A549 (cell line): Measurements from ENCODE around the gene NDUFAF3. TPM values are rescaled to one million over a fixed set of nuclear protein-coding genes. Genes with fewer than 3 reads are reported as not detected.
A peak's percentile ranks its signal among the peaks of the same experiment; 100 is the strongest.

Experiments used
- ATAC-seq, 2 experiments: fragments of 200-7000 bp in 1 of 2; fragments of >200 bp in 1 of 2; cut with Nextera tagmentation in 1 of 2; cut with Tn5 transposase in 1 of 2; 3 replicates each; pipeline versions ENCODE4 v1.8.0 to v1.9.1; 2018 to 2020; ENCODE audit warnings: mild to moderate bottlenecking in 1 of 2, moderate library complexity in 1 of 2
- CTCF ChIA-PET: fragments of 300-600 bp; sonication (Branson Sonifier 250); formaldehyde crosslinking; extraction: SDS; loops from one replicate; lab custom pipeline; 2021; ENCODE audit warnings: antibody characterized with exemption, inconsistent platforms; lab: Yijun Ruan, JAX
- POLR2A ChIA-PET: fragments of 350-600 bp; formaldehyde crosslinking; extraction: SDS; loops from one replicate; lab custom pipeline; 2021; ENCODE audit warnings: antibody characterized with exemption, inconsistent platforms; lab: Yijun Ruan, JAX
- DNase-seq, 2 experiments: peaks; one replicate each; pipeline versions ENCODE4 v3.0.0 to v3.0.0-alpha.2; 2011 to 2016; ENCODE audit warnings: low read depth in 1 of 2, low spot score in 1 of 2
- FAIRE-seq: peaks from 2 replicates; lab custom pipeline; 2011; peaks lifted over from hg19 to GRCh38; lab: Jason Lieb, UNC
- H3K27ac ChIP-seq, 2 experiments: fragments of >200 bp; sonication (Bioruptor Twin); formaldehyde crosslinking; 3 replicates each; pipeline ENCODE4 v1.5.1; 2016 to 2017
- H3K4me1 ChIP-seq: fragments of >200 bp; sonication (Bioruptor Twin); formaldehyde crosslinking; 3 replicates; pipeline ENCODE4 v1.6.1; 2016
- H3K4me2 ChIP-seq: fragments of >200 bp; sonication (Bioruptor Twin); formaldehyde crosslinking; 3 replicates; pipeline ENCODE4 v1.6.1; 2016
- H3K4me3 ChIP-seq: fragments of >200 bp; sonication (Bioruptor Twin); formaldehyde crosslinking; 3 replicates; pipeline ENCODE4 v1.5.1; 2016
- H3K9me3 ChIP-seq: fragments of >200 bp; sonication (Bioruptor Twin); formaldehyde crosslinking; 3 replicates; pipeline ENCODE4 v1.6.1; 2016
- BHLHE40 ChIP-seq: IDR thresholded peaks from 2 replicates; pipeline ENCODE4 v1.6.1; 2012; ENCODE audit warnings: low read depth, low read length, inconsistent platforms
- CBX2 ChIP-seq: fragments of 200-600 bp; sonication (generic); IDR thresholded peaks from 2 replicates; pipeline ENCODE4 v1.6.1; 2016; ENCODE audit warnings: low read depth, mild to moderate bottlenecking, borderline replicate concordance
- CBX8 ChIP-seq: fragments of 200-600 bp; sonication (generic); IDR thresholded peaks from 2 replicates; pipeline ENCODE4 v1.6.1; 2016
- CHD2 ChIP-seq: fragments of 150-350 bp; IDR thresholded peaks from 2 replicates; pipeline ENCODE4 v1.6.1; 2014; ENCODE audit warnings: low read length; ENCODE audit not compliant: partially characterized antibody
- EHMT2 ChIP-seq: fragments of 200-600 bp; sonication (generic); IDR thresholded peaks from 2 replicates; pipeline ENCODE4 v1.6.1; 2016; ENCODE audit warnings: antibody characterized with exemption, low read depth, mild to moderate bottlenecking, moderate library complexity
- EP300 ChIP-seq, 2 experiments: fragments of >200 bp; sonication (Bioruptor Twin); formaldehyde crosslinking; IDR thresholded peaks; 2 replicates in 1 of 2; 3 replicates in 1 of 2; pipeline ENCODE4 v1.6.1; 2016 to 2017
- HDAC2 ChIP-seq: fragments of 200-600 bp; sonication (generic); IDR thresholded peaks from 2 replicates; pipeline ENCODE4 v1.6.1; 2016
- HMGXB4 ChIP-seq: fragments of 250-450 bp; sonication (Bioruptor Pico); IDR thresholded peaks from 2 replicates; pipeline ENCODE4 v1.5.0; 2021; ENCODE audit warnings: mild to moderate bottlenecking, moderate library complexity, borderline replicate concordance
- HOXB5 ChIP-seq: fragments of 250-450 bp; sonication (Bioruptor Pico); IDR thresholded peaks from 2 replicates; pipeline ENCODE4 v1.5.0; 2020; ENCODE audit warnings: mild to moderate bottlenecking, moderate library complexity
- JUN ChIP-seq, 2 experiments: fragments of >200 bp; sonication (Bioruptor Twin); formaldehyde crosslinking; IDR thresholded peaks; 2 replicates in 1 of 2; 3 replicates in 1 of 2; pipeline ENCODE4 v1.6.1; 2016 to 2017
- JUNB ChIP-seq: fragments of >200 bp; sonication (Bioruptor Twin); formaldehyde crosslinking; IDR thresholded peaks from 2 replicates; pipeline ENCODE4 v1.6.1; 2016
- KDM1A ChIP-seq: fragments of 200-600 bp; sonication (generic); IDR thresholded peaks from 2 replicates; pipeline ENCODE4 v1.6.1; 2016; ENCODE audit warnings: low read depth, mild to moderate bottlenecking
- KDM5A ChIP-seq: fragments of 200-600 bp; sonication (generic); IDR thresholded peaks from 2 replicates; pipeline ENCODE4 v1.6.1; 2016; ENCODE audit warnings: antibody characterized with exemption, mild to moderate bottlenecking
- MYC ChIP-seq: IDR thresholded peaks from 2 replicates; pipeline ENCODE4 v1.6.1; 2012; ENCODE audit warnings: mild to moderate bottlenecking, inconsistent platforms, low read length, improper control_type of control experiment, borderline replicate concordance
- POLR2A ChIP-seq: IDR thresholded peaks from 2 replicates; pipeline ENCODE4 v1.6.1; 2012; ENCODE audit warnings: mild to moderate bottlenecking, low read length
- RAD21 ChIP-seq, 2 experiments: fragments of >200 bp in 1 of 2; sonication (Bioruptor Twin) in 1 of 2; formaldehyde crosslinking in 1 of 2; IDR thresholded peaks in 1 of 2; conservative IDR thresholded peaks in 1 of 2; 2 replicates in 1 of 2; 3 replicates in 1 of 2; pipeline ENCODE4 v1.6.1; 2012 to 2018; ENCODE audit warnings: inconsistent platforms in 1 of 2
- RARB ChIP-seq: fragments of 250-450 bp; sonication (Bioruptor Pico); IDR thresholded peaks from 2 replicates; pipeline ENCODE4 v1.8.0; 2021; ENCODE audit warnings: mild to moderate bottlenecking, moderate library complexity
- SMC3 ChIP-seq: fragments of >200 bp; sonication (Bioruptor Twin); formaldehyde crosslinking; IDR thresholded peaks from 3 replicates; pipeline ENCODE4 v1.6.1; 2018; ENCODE audit warnings: inconsistent platforms
- TP53 ChIP-seq: fragments of 250-450 bp; sonication (Bioruptor Pico); IDR thresholded peaks from 2 replicates; pipeline ENCODE4 v1.5.0; 2021; ENCODE audit warnings: mild to moderate bottlenecking, moderate library complexity
- USF2 ChIP-seq: fragments of 450-650 bp; IDR thresholded peaks from 2 replicates; pipeline ENCODE4 v1.6.1; 2014; ENCODE audit warnings: antibody characterized with exemption
- ZFP36 ChIP-seq: fragments of 450-650 bp; IDR thresholded peaks from 2 replicates; pipeline ENCODE4 v1.6.1; 2014; ENCODE audit warnings: borderline replicate concordance; ENCODE audit not compliant: partially characterized antibody
- WGBS: methylation state at CpG from one replicate; pipeline ENCODE4 v1.1.6; 2017; ENCODE audit errors: missing lambda C conversion rate; 5-methylcytosine and 5-hydroxymethylcytosine counted together
- polyA plus RNA-seq, 4 experiments: library from polyadenylated mRNA; depleted of rRNA in 3 of 4; stranded (reverse); fragments of >200 nt; fragmentation: RNase III in 1 of 4; extraction: RNeasy Plus Mini Kit Qiagen cat#74134 plus additional on column Dnase treatment in 1 of 4; gene quantifications; 2 replicates in 3 of 4; 3 replicates in 1 of 4; pipeline ENCODE4 v1.2.3, GENCODE V29; 2011 to 2017
- TF ChIP-seq, protein P1 (sequence below): fragments of >200 bp; sonication (Bioruptor Twin); formaldehyde crosslinking; IDR thresholded peaks from 2 replicates; pipeline ENCODE4 v1.6.1; 2016
- TF ChIP-seq, protein P2 (sequence below): IDR thresholded peaks from 2 replicates; pipeline ENCODE4 v1.6.1; 2012
- TF ChIP-seq, protein P3 (sequence below): IDR thresholded peaks from 2 replicates; pipeline ENCODE4 v1.6.1; 2012; ENCODE audit warnings: low read depth, borderline replicate concordance
- TF ChIP-seq, protein P4 (sequence below): fragments of >200 bp; sonication (Bioruptor Twin); formaldehyde crosslinking; IDR thresholded peaks from 3 replicates; pipeline ENCODE4 v1.5.1; 2016

Gene NDUFAF3
- polyA plus RNA-seq, 2 of the 4 experiments (the other 2 are of a cell fraction), result 44.3 to 71.4 TPM

DNA sequence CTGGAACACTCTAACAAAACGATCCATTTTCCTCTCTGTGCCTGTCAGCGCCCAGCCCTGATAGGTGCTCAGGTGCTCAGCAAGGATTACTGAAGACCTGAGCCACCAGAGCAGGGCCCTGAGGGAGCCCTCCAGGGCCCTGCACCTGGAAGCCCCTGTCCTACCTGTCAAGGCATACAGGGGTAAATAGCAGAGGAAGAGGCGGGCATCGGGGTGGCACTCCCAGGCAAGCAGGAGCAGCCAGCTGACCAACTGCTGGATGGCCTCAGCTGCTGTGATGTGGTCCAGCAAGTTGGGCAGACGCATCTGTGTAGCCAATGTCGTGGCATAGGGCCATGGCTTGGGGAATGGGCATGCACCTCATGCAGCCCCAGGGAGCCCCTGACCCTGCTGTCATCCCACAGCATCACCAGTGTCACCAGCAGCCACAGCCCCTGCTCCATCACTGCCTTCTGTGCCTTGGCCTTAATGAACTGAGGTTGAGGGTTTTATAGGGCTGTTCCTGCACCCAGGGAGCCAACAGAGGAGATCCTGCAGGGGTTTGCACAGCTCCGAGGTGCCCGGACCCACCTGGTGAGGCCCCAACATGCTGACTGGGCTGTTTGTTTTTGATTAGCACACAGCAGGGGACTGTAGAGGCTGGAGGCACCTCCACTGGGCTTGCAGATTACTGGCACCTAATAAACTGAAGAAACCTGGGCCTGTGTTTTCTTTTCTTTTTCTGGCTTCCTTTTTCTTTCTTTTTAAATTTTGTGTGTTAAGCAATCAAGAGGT, 22.6 kb upstream of the NDUFAF3 start:
- H3K27ac ChIP-seq, result no peak overlapping the region
- no peak overlapping the region for H3K4me3 ChIP-seq
- CTCF ChIA-PET, result interaction anchor here (16.7 to 30.1 kb wide), 2 partner anchors 8 to 13 kb away, joined by 385 read pairs; partner anchors contain the start of genes DALRD3, NDUFAF3, P4HTM and WDR6
- 92% methylated on average over 7 of the region's 8 CpGs for WGBS
- H3K4me1 ChIP-seq, result no peaks in the 10 kb centered on the region
- POLR2A ChIA-PET, result no interaction called here
- H3K4me2 ChIP-seq, result no peak overlapping the region
- H3K9me3 ChIP-seq, result no peaks in the 10 kb centered on the region
- DNase-seq, result no peak
- no peak for ATAC-seq
- TF ChIP-seq CHD2 (no peak), CBX2 (no peak), HMGXB4 (CRISPR knock-in tag) (no peak), TP53 (CRISPR knock-in tag) (no peak), EHMT2 (no peak), CBX8 (no peak), ZFP36 (no peak), SMC3 (no peak), KDM5A (no peak), RARB (no peak), JUNB (no peak), KDM1A (no peak), RAD21 (conservative IDR thresholded peaks at IDR 0.05 in 1 of 2, IDR thresholded peaks at IDR 0.05 in 1 of 2) (no peak), POLR2A (no peak)
- TF ChIP-seq, protein P1, sequence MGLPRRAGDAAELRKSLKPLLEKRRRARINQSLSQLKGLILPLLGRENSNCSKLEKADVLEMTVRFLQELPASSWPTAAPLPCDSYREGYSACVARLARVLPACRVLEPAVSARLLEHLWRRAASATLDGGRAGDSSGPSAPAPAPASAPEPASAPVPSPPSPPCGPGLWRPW, result no peak
- TF ChIP-seq, protein P2, sequence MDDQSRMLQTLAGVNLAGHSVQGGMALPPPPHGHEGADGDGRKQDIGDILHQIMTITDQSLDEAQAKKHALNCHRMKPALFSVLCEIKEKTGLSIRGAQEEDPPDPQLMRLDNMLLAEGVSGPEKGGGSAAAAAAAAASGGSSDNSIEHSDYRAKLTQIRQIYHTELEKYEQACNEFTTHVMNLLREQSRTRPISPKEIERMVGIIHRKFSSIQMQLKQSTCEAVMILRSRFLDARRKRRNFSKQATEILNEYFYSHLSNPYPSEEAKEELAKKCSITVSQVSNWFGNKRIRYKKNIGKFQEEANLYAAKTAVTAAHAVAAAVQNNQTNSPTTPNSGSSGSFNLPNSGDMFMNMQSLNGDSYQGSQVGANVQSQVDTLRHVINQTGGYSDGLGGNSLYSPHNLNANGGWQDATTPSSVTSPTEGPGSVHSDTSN, result no peak
- TF ChIP-seq, protein P3, sequence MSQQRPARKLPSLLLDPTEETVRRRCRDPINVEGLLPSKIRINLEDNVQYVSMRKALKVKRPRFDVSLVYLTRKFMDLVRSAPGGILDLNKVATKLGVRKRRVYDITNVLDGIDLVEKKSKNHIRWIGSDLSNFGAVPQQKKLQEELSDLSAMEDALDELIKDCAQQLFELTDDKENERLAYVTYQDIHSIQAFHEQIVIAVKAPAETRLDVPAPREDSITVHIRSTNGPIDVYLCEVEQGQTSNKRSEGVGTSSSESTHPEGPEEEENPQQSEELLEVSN, result no peak
- TF ChIP-seq, protein P4, sequence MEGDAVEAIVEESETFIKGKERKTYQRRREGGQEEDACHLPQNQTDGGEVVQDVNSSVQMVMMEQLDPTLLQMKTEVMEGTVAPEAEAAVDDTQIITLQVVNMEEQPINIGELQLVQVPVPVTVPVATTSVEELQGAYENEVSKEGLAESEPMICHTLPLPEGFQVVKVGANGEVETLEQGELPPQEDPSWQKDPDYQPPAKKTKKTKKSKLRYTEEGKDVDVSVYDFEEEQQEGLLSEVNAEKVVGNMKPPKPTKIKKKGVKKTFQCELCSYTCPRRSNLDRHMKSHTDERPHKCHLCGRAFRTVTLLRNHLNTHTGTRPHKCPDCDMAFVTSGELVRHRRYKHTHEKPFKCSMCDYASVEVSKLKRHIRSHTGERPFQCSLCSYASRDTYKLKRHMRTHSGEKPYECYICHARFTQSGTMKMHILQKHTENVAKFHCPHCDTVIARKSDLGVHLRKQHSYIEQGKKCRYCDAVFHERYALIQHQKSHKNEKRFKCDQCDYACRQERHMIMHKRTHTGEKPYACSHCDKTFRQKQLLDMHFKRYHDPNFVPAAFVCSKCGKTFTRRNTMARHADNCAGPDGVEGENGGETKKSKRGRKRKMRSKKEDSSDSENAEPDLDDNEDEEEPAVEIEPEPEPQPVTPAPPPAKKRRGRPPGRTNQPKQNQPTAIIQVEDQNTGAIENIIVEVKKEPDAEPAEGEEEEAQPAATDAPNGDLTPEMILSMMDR, result no peak
- FAIRE-seq, result no peak

- H3K9me3 ChIP-seq, result no peaks in the 10 kb centered on the region
- WGBS, result 92% methylated on average over 3 of the region's 6 CpGs
- no peak overlapping the region for H3K4me2 ChIP-seq
- H3K4me3 ChIP-seq, result no peak overlapping the region
- H3K27ac ChIP-seq, result peak overlapping the region in 1 of 2 experiments; percentile 52; a peak in 2 of 6 replicates
- POLR2A ChIA-PET, result interaction anchor here (1.0 kb wide), 1 partner anchor 12 kb away, joined by 3 read pairs; the partner anchor contains the start of gene P4HTM
- ATAC-seq (peak in 1 of 2 experiments; percentile 57; a peak in 3 of 6 replicates), FAIRE-seq (no peak)
- CTCF ChIA-PET, result interaction anchor here (1.6 to 30.1 kb wide), 2 partner anchors 10 to 13 kb away, joined by 3 to 385 read pairs; partner anchors contain the start of gene P4HTM
- TF ChIP-seq CBX8 (no peak), HDAC2 (no peak), BHLHE40 (no peak), JUN (IDR thresholded peaks at IDR 0.05) (no peak), USF2 (no peak), HOXB5 (CRISPR knock-in tag) (no peak), MYC (no peak), KDM1A (no peak), EP300 (IDR thresholded peaks at IDR 0.05) (no peak)
- TF ChIP-seq, all 56 proteins: peak for 0
- H3K4me1 ChIP-seq, result peaks cover 10% of the 10 kb centered on the region; the same call in 2 of the 3 replicates
- DNase-seq, result no peak
Measured at GRCh38 chr3:49001155-49001554, 20.8 kb upstream of the NDUFAF3 start.
